Keratinocyte (primary cell): ENCODE data around the gene TTC28.

Experiments
- CTCF ChIP-seq, 3 experiments: IDR thresholded peaks in 1 of 3; conservative IDR thresholded peaks in 1 of 3; optimal IDR thresholded peaks in 1 of 3; 2 replicates in 2 of 3; 3 replicates in 1 of 3; pipeline versions ENCODE3 to v1.5.1; 2011; ENCODE audit warnings: low read length in 3 of 3, mild to moderate bottlenecking in 3 of 3, moderate library complexity in 2 of 3, control low read depth in 1 of 3, inconsistent platforms in 1 of 3; ENCODE audit not compliant: insufficient read depth in 2 of 3; ENCODE audit errors: extremely low read depth in 1 of 3
- EZH2 ChIP-seq: IDR thresholded peaks from one replicate; pipeline ENCODE4 v1.6.1; 2012; ENCODE audit warnings: inconsistent platforms, mild to moderate bottlenecking, low read length, moderate library complexity

- TF ChIP-seq CTCF (optimal IDR thresholded peaks at IDR 0.05 in 1 of 3, IDR thresholded peaks at IDR 0.05 in 1 of 3, conservative IDR thresholded peaks at IDR 0.05 in 1 of 3; ENCODE audit: extremely low read depth in 1 of 3, insufficient read depth in 2 of 3, low read length in 3 of 3) (no peak), EZH2 (no peak)
Measured at GRCh38 chr22:28462041-28462440, 217.6 kb downstream of the TTC28 start.
